Esophagus squamous epithelium (tissue), 4 donors: ENCODE measurements around the gene RASGRF1.

Experiments used
- CTCF ChIP-seq, 6 experiments: fragments of 450-650 bp in 4 of 6; fragments of 200-600 bp in 2 of 6; sonication (generic) in 2 of 6; IDR thresholded peaks; one replicate each; pipeline ENCODE4 v1.5.1; 2016 to 2019; ENCODE audit warnings: antibody characterized with exemption in 6 of 6, mild to moderate bottlenecking in 4 of 6, moderate library complexity in 4 of 6
- POLR2A ChIP-seq, 4 donors: fragments of 450-650 bp; IDR thresholded peaks; one replicate each; pipeline ENCODE4 v1.6.1; 2017; ENCODE audit warnings: antibody characterized with exemption in 4 of 4, mild to moderate bottlenecking in 4 of 4, moderate library complexity in 3 of 4

- no peak for TF ChIP-seq CTCF (IDR thresholded peaks at IDR 0.05)
- no peak for TF ChIP-seq POLR2A (IDR thresholded peaks at IDR 0.05)
These were observed 58.8 kb downstream of the RASGRF1 start for GRCh38 chr15:79031821-79032220.
